Activated T-cell treated with anti-CD3 and anti-CD28 coated beads for 48 hours (primary cell): ENCODE measurements around the gene LMF1.

Experiments
- DNase-seq: peaks from one replicate; pipeline ENCODE4 v3.0.0-alpha.2; 2020; ENCODE audit warnings: low read depth

The LMF1 gene

GRCh38 chr16:1002399-1003166, 31.8 kb upstream of the LMF1 start:
- peak; percentile 75 for DNase-seq

- no peak for DNase-seq
Measured at GRCh38 chr16:1001096-1001495, 30.3 kb upstream of the LMF1 start.

GRCh38 chr16:1000608-1001007, 29.8 kb upstream of the LMF1 start:
- DNase-seq, result no peak

- DNase-seq, result no peak
Measured at GRCh38 chr16:999677-1000076, 28.9 kb upstream of the LMF1 start.

- no peak for DNase-seq
Measured at GRCh38 chr16:998615-999014, 27.8 kb upstream of the LMF1 start.

- DNase-seq, result no peak
Measured at GRCh38 chr16:998211-998610, 27.4 kb upstream of the LMF1 start.

- peak; percentile 38 for DNase-seq
Measured at GRCh38 chr16:997440-998051, 26.8 kb upstream of the LMF1 start.

- DNase-seq, result no peak
Measured at GRCh38 chr16:996681-997080, 25.9 kb upstream of the LMF1 start.

GRCh38 chr16:995783-996182, 25.0 kb upstream of the LMF1 start:
- DNase-seq, result no peak

GRCh38 chr16:995087-995486, 24.3 kb upstream of the LMF1 start:
- no peak for DNase-seq

- no peak for DNase-seq
Measured at GRCh38 chr16:993731-994130, 22.9 kb upstream of the LMF1 start.

- DNase-seq, result no peak
Measured at GRCh38 chr16:991773-992172, 21.0 kb upstream of the LMF1 start.

- DNase-seq, result no peak
Measured at GRCh38 chr16:991345-991744, 20.6 kb upstream of the LMF1 start.

- DNase-seq, result no peak
Measured at GRCh38 chr16:990516-991291, 19.9 kb upstream of the LMF1 start.

GRCh38 chr16:989354-989814, 18.6 kb upstream of the LMF1 start:
- DNase-seq, result no peak

GRCh38 chr16:988471-989353, 17.9 kb upstream of the LMF1 start:
- no peak for DNase-seq

GRCh38 chr16:987906-988305, 17.1 kb upstream of the LMF1 start:
- DNase-seq, result no peak

- no peak for DNase-seq
Measured at GRCh38 chr16:986925-987582, 16.3 kb upstream of the LMF1 start.

- no peak for DNase-seq
Measured at GRCh38 chr16:986411-986810, 15.6 kb upstream of the LMF1 start.

GRCh38 chr16:985646-986400, 15.0 kb upstream of the LMF1 start:
- DNase-seq, result no peak
